ENCODE results near the gene ZNF407. TPM values are rescaled to one million over a fixed set of nuclear protein-coding genes. Genes with fewer than 3 reads are reported as not detected.

The ZNF407 gene
- total RNA-seq, 1 donor from 2014 or later: 24.9 TPM

DNA sequence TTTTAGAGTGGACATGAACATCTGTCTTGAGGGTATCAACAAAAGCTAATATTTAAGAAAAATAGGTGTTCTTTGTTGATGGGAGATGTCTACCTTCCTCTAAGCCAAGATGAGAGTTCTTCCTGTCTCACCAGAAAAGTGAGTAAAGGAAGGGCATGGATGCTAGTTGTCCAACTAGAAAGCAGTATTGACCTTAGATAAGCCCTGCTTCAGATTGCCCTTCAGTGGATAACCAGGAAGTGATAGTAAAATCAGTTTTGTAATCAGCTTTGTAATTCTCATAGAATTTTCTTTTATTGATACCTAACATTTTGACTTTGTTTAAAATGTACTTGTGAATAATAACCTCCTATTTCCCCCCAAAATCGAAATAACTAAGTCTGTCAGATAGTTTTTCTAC lies 134.7 kb downstream of the ZNF407 start:
- Mint-ChIP-seq H3K27me3 (ENCODE audit: low read depth) (no peaks in the 10 kb centered on the region), H3K4me1 (no peaks in the 10 kb centered on the region), H3K36me3 (peaks cover 5% of the 10 kb centered on the region), H3K27ac (no peak overlapping the region), H3K9me3 (no peaks in the 10 kb centered on the region), H3K4me3 (no peak overlapping the region)
- DNase-seq (ENCODE audit: low spot score in 2 of 2, unreplicated experiment in 2 of 2): no peak
- TF ChIP-seq, protein P1, sequence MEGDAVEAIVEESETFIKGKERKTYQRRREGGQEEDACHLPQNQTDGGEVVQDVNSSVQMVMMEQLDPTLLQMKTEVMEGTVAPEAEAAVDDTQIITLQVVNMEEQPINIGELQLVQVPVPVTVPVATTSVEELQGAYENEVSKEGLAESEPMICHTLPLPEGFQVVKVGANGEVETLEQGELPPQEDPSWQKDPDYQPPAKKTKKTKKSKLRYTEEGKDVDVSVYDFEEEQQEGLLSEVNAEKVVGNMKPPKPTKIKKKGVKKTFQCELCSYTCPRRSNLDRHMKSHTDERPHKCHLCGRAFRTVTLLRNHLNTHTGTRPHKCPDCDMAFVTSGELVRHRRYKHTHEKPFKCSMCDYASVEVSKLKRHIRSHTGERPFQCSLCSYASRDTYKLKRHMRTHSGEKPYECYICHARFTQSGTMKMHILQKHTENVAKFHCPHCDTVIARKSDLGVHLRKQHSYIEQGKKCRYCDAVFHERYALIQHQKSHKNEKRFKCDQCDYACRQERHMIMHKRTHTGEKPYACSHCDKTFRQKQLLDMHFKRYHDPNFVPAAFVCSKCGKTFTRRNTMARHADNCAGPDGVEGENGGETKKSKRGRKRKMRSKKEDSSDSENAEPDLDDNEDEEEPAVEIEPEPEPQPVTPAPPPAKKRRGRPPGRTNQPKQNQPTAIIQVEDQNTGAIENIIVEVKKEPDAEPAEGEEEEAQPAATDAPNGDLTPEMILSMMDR (IDR thresholded peaks at IDR 0.05; ENCODE audit: unreplicated experiment): no peak

DNA sequence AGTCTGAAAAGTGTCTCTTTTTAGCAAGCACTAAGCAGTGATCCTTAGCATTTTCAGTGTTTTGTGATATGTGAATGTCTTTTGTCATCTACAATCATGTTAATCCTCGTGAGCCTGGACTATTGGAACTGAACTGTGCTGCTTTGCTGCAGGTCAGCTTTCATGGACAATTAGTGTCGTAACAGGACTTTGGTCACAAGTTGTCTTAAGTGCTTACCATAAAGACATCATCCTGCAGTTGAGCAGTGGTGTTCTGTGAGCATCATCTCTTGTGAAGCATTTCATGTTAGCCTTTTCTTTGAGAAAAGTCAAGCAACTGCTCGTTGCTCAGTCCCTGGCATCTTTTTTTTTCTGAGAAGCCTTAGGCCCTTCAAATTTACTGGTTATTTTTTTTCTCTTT lies 135.9 kb downstream of the ZNF407 start:
- H3K4me3 Mint-ChIP-seq: no peak overlapping the region
- peaks cover under 1% of the 10 kb centered on the region for H3K36me3 Mint-ChIP-seq
- no peaks in the 10 kb centered on the region for H3K4me1 Mint-ChIP-seq
- TF ChIP-seq, protein P1 (IDR thresholded peaks at IDR 0.05; ENCODE audit: unreplicated experiment): no peak
- H3K9me3 Mint-ChIP-seq: no peaks in the 10 kb centered on the region
- H3K27me3 Mint-ChIP-seq (ENCODE audit: low read depth): no peaks in the 10 kb centered on the region
- no peak overlapping the region for H3K27ac Mint-ChIP-seq
- no peak for DNase-seq (ENCODE audit: low spot score in 2 of 2, unreplicated experiment in 2 of 2)

DNA sequence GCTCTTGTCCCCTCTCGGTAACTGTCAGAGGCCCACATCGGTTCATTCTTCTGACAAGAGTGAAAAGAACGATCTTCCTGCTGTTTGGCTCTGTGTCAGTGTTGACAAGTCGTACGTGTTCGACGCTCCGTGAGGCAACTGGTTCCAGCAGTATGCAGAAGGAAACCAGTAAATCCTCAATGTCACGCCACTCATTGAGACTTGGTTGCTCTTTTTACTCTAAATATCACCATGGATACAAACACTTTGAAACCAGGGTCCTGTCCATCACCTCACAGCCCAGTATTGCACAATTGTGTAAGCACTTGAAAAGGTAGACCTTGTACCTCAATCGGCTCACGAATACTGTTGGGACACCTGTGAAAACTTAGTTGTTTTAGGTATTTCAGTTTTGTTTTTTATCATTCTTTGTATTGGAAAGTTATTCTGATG lies 136.4 kb downstream of the ZNF407 start:
- H3K27me3 Mint-ChIP-seq (ENCODE audit: low read depth): no peaks in the 10 kb centered on the region
- no peak overlapping the region for H3K4me3 Mint-ChIP-seq
- no peaks in the 10 kb centered on the region for H3K9me3 Mint-ChIP-seq
- no peaks in the 10 kb centered on the region for H3K4me1 Mint-ChIP-seq
- TF ChIP-seq, protein P1 (IDR thresholded peaks at IDR 0.05; ENCODE audit: unreplicated experiment): no peak
- H3K36me3 Mint-ChIP-seq: no peaks in the 10 kb centered on the region
- peak overlapping the region; percentile 57 for H3K27ac Mint-ChIP-seq
- no peak for DNase-seq (ENCODE audit: low spot score in 2 of 2, unreplicated experiment in 2 of 2)

DNA sequence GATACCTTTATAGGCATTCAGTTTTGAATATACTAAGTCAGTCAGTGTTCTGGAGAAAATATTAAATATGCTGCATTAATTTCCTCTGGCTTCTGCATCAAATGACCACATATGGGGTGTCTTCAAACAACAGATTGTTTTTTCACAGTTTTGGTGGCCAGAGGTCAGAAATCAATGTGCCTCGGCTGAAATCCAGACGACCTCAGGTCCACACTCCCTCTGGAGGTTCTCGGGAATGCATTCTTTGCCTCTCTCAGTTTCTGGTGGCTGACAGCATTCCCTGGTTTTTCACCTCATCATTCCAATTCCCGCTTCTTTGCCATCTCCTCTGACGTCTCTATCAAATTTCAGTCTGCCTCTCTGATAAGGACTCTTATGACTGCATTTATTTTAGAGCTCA lies 142.3 kb downstream of the ZNF407 start:
- DNase-seq (ENCODE audit: low spot score in 2 of 2, unreplicated experiment in 2 of 2): no peak
- Mint-ChIP-seq H3K27ac (no peak overlapping the region), H3K4me3 (no peak overlapping the region), H3K27me3 (ENCODE audit: low read depth) (no peaks in the 10 kb centered on the region), H3K36me3 (no peaks in the 10 kb centered on the region), H3K9me3 (no peaks in the 10 kb centered on the region), H3K4me1 (peaks cover 8% of the 10 kb centered on the region)
- TF ChIP-seq, protein P1 (IDR thresholded peaks at IDR 0.05; ENCODE audit: unreplicated experiment): no peak

GRCh38 chr18:74742573-74743243 lies 145.0 kb downstream of the ZNF407 start:
- Mint-ChIP-seq H3K4me3 (no peak overlapping the region), H3K27me3 (ENCODE audit: low read depth) (no peaks in the 10 kb centered on the region), H3K36me3 (no peaks in the 10 kb centered on the region), H3K4me1 (peaks cover 16% of the 10 kb centered on the region), H3K9me3 (no peaks in the 10 kb centered on the region), H3K27ac (peak overlapping the region; percentile 23)
- TF ChIP-seq, protein P1 (IDR thresholded peaks at IDR 0.05; ENCODE audit: unreplicated experiment): no peak
- DNase-seq (ENCODE audit: low spot score in 2 of 2, unreplicated experiment in 2 of 2): no peak

All from mesothelial cell of epicardium (in vitro differentiated cells).